Lower leg skin (tissue), 3 donors: ENCODE measurements around the gene RFC2.

ENCODE experiments used
- POLR2A ChIP-seq, 2 donors: fragments of 450-650 bp; IDR thresholded peaks; one replicate each; pipeline ENCODE4 v1.6.1; 2016 to 2017; ENCODE audit warnings: antibody characterized with exemption in 2 of 2, mild to moderate bottlenecking in 1 of 2, moderate library complexity in 1 of 2
- TF ChIP-seq, protein P1 (sequence below), 3 donors: fragments of 450-650 bp; IDR thresholded peaks; one replicate each; pipeline ENCODE4 v1.5.1; 2016; ENCODE audit warnings: antibody characterized with exemption in 3 of 3, mild to moderate bottlenecking in 3 of 3, moderate library complexity in 2 of 3

DNA sequence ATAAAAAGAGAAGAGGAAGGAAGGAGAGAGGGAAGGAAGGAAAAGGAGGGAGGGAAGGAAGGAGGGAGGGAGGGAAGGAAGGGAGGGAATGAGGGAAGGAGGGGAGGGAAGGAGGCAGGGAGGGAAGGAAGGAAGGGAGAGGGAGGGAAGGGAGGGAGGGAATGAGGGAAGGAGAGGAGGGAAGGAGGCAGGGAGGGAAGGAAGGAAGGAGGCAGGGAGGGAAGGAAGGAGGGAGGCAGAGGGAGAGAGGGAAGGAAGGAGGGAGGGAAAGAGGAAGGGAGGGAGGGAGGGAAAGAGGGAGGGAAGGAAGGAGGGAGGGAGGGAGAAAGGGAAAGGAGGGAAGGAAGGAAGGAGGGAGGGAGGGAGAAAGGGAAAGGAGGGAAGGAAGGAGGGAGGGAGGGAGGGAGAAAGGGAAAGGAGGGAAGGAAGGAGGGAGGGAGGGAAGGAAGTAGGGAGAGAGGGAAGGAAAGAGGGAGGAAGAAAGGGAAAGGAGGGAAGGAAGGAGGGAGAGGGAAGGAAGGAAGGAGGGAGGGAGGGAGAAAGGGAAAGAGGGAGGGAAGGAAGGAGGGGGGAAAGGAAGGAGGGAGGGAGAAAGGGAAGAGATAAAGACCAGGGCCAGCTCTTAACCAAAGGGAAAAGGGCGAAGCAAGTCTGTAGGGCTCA, 50.1 kb downstream of the RFC2 start:
- TF ChIP-seq, protein P1, sequence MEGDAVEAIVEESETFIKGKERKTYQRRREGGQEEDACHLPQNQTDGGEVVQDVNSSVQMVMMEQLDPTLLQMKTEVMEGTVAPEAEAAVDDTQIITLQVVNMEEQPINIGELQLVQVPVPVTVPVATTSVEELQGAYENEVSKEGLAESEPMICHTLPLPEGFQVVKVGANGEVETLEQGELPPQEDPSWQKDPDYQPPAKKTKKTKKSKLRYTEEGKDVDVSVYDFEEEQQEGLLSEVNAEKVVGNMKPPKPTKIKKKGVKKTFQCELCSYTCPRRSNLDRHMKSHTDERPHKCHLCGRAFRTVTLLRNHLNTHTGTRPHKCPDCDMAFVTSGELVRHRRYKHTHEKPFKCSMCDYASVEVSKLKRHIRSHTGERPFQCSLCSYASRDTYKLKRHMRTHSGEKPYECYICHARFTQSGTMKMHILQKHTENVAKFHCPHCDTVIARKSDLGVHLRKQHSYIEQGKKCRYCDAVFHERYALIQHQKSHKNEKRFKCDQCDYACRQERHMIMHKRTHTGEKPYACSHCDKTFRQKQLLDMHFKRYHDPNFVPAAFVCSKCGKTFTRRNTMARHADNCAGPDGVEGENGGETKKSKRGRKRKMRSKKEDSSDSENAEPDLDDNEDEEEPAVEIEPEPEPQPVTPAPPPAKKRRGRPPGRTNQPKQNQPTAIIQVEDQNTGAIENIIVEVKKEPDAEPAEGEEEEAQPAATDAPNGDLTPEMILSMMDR (IDR thresholded peaks at IDR 0.05) = no peak
- no peak for TF ChIP-seq POLR2A (IDR thresholded peaks at IDR 0.05)
